Femur (tissue), 1 donor: ENCODE results near the gene ITPRID2.

Experiments
- DNase-seq: peaks from one replicate; pipeline ENCODE4 v3.0.0-alpha.2; 2017

Gene ITPRID2

GRCh38 chr2:181882246-181883020, 9.1 kb upstream of the ITPRID2 start:
- no peak for DNase-seq

GRCh38 chr2:181884601-181885000, 6.9 kb upstream of the ITPRID2 start:
- no peak for DNase-seq

GRCh38 chr2:181885096-181885495, 6.4 kb upstream of the ITPRID2 start:
- DNase-seq, result no peak

- no peak for DNase-seq
Measured at GRCh38 chr2:181886192-181886591, 5.3 kb upstream of the ITPRID2 start.

GRCh38 chr2:181887045-181887444, 4.5 kb upstream of the ITPRID2 start:
- no peak for DNase-seq

- DNase-seq, result no peak
Measured at GRCh38 chr2:181889776-181890175, 1.8 kb upstream of the ITPRID2 start.

- DNase-seq, result no peak
Measured at GRCh38 chr2:181890271-181890670, 1.3 kb upstream of the ITPRID2 start.

GRCh38 chr2:181891966-181892798, 652 bp downstream of the ITPRID2 start:
- peak; percentile 79 for DNase-seq

- no peak for DNase-seq
Measured at GRCh38 chr2:181892799-181893435, 1.4 kb downstream of the ITPRID2 start.

GRCh38 chr2:181894381-181894780, 2.9 kb downstream of the ITPRID2 start:
- DNase-seq, result no peak

- DNase-seq, result no peak
Measured at GRCh38 chr2:181895818-181896217, 4.3 kb downstream of the ITPRID2 start.

GRCh38 chr2:181896286-181896685, 4.8 kb downstream of the ITPRID2 start:
- no peak for DNase-seq

GRCh38 chr2:181900007-181900651, 8.6 kb downstream of the ITPRID2 start:
- no peak for DNase-seq

- DNase-seq, result no peak
Measured at GRCh38 chr2:181902625-181903024, 11.1 kb downstream of the ITPRID2 start.

- DNase-seq, result no peak
Measured at GRCh38 chr2:181904022-181904632, 12.6 kb downstream of the ITPRID2 start.

GRCh38 chr2:181907057-181907456, 15.5 kb downstream of the ITPRID2 start:
- no peak for DNase-seq

GRCh38 chr2:181907635-181908034, 16.1 kb downstream of the ITPRID2 start:
- DNase-seq, result no peak

GRCh38 chr2:181910028-181910831, 18.7 kb downstream of the ITPRID2 start:
- DNase-seq, result no peak

- no peak for DNase-seq
Measured at GRCh38 chr2:181911830-181912229, 20.3 kb downstream of the ITPRID2 start.

GRCh38 chr2:181915102-181915501, 23.6 kb downstream of the ITPRID2 start:
- DNase-seq, result no peak
